ENCODE data around the gene CALU. TPM values are rescaled to one million over a fixed set of nuclear protein-coding genes. Genes with fewer than 3 reads are reported as not detected.

CALU gene
- total RNA-seq, 1 experiment from 2014 or later, result 169 TPM

DNA sequence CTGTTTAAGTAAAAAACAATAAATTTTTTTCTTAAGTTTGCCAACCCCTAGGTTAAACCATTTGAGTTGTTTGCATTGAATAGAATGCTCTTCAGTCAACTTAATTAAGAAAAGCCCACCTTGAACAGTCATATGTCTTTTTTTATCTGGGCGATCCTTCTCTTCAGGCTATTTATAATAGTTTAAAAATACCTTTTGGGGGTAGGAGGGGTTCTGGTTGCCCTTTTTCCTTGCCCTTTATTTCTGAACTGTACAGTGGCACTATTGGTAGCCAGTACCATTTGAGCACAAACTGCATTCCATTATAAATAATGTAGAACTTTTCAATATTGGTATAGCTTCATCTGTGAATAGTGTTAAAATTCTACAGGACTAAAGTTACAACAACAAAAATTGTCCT, 13.1 kb downstream of the CALU start:
- H3K79me2 ChIP-seq (ENCODE audit: low read length), result peaks cover 48% of the 10 kb centered on the region

DNA sequence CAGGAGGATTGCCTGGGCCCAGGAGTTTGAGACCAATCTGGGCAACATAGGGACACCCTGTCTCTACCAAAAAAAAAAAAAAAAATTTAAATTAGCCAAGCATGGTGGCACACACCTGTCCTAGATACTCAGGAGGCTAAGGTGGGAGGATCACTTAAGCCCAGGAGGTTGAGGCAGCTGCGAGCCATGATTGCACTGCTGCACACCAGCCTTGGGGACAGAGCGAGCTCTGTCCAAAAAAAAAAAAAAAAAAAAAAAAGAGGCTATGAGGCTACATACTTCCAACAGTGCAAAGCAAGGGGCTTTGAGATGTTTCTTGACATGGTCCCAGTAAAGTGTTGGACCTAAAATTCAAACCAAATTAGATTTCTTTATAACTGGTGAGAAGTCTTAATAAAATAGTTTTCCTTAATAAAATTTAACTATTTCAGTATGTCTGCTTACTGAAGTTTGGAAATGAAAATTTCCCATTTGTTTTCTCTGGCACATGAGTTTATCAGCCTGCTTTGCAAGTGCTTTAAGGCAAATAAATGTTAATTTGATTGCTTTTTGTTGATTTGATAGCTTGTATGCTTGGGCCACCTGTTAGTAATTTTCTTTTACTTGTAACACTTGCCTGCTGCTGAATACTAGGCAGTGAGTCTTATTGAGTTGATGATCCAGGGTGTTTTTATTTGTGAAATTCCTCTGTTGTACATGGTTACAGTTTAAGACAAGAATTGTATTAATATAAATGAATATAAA, 16.1 kb downstream of the CALU start:
- Histone ChIP-seq H4K20me1 (ENCODE audit: low read length) (no peaks in the 10 kb centered on the region; the same call in 1 of the 2 replicates), H3K27me3 (ENCODE audit: low read length) (no peaks in the 10 kb centered on the region), H3F3A (ENCODE audit: low read length, unreplicated experiment) (no peaks in the 10 kb centered on the region), H3K4me2 (ENCODE audit: low read length) (no peak overlapping the region), H3K27ac (ENCODE audit: low read length) (no peak overlapping the region), H3K9me3 (ENCODE audit: low read length) (no peaks in the 10 kb centered on the region), H3K4me3 (ENCODE audit: low read length) (no peak overlapping the region), H3K79me2 (ENCODE audit: low read length) (peaks cover 23% of the 10 kb centered on the region), H3K9me2 (replicated peaks; ENCODE audit: low read length) (no peaks in the 10 kb centered on the region), H2AFZ (ENCODE audit: low read length) (no peak overlapping the region), H3K9ac (ENCODE audit: low read length) (no peak overlapping the region), H3K36me3 (ENCODE audit: low read depth, low read length) (peaks cover 53% of the 10 kb centered on the region), H3K4me1 (ENCODE audit: insufficient read depth, low read length) (no peaks in the 10 kb centered on the region)
- TF ChIP-seq EZH2 (IDR thresholded peaks at IDR 0.05; ENCODE audit: low read length, unreplicated experiment) (no peak), EZH2phosphoT487 (IDR thresholded peaks at IDR 0.05; ENCODE audit: borderline replicate concordance, low read length) (no peak)
- TF ChIP-seq, protein P1, sequence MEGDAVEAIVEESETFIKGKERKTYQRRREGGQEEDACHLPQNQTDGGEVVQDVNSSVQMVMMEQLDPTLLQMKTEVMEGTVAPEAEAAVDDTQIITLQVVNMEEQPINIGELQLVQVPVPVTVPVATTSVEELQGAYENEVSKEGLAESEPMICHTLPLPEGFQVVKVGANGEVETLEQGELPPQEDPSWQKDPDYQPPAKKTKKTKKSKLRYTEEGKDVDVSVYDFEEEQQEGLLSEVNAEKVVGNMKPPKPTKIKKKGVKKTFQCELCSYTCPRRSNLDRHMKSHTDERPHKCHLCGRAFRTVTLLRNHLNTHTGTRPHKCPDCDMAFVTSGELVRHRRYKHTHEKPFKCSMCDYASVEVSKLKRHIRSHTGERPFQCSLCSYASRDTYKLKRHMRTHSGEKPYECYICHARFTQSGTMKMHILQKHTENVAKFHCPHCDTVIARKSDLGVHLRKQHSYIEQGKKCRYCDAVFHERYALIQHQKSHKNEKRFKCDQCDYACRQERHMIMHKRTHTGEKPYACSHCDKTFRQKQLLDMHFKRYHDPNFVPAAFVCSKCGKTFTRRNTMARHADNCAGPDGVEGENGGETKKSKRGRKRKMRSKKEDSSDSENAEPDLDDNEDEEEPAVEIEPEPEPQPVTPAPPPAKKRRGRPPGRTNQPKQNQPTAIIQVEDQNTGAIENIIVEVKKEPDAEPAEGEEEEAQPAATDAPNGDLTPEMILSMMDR (conservative IDR thresholded peaks at IDR 0.05; ENCODE audit: low read depth, low read length), result no peak
- ChIA-PET POLR2A (ENCODE audit: unreplicated experiment) (no interaction called here), CTCF (no interaction called here)
- DNase-seq (no peak), ATAC-seq (no peak)
- BruUV-seq (replicated peaks), result no TSS peak
- intact Hi-C loops (cut with micrococcal nuclease), result no loop called here

More for the DNA sequence above, 13.1 kb downstream of the CALU start:
- Histone ChIP-seq H3K9me3 (ENCODE audit: low read length) (no peaks in the 10 kb centered on the region), H3K4me2 (ENCODE audit: low read length) (no peak overlapping the region), H3K4me3 (ENCODE audit: low read length) (no peak overlapping the region), H3K27ac (ENCODE audit: low read length) (no peak overlapping the region), H3K36me3 (ENCODE audit: low read depth, low read length) (peaks cover 63% of the 10 kb centered on the region), H2AFZ (ENCODE audit: low read length) (no peak overlapping the region), H3K9ac (ENCODE audit: low read length) (no peak overlapping the region), H3K27me3 (ENCODE audit: low read length) (no peaks in the 10 kb centered on the region), H3F3A (ENCODE audit: low read length, unreplicated experiment) (no peaks in the 10 kb centered on the region), H3K9me2 (replicated peaks; ENCODE audit: low read length) (no peaks in the 10 kb centered on the region), H4K20me1 (ENCODE audit: low read length) (peaks cover 19% of the 10 kb centered on the region), H3K4me1 (ENCODE audit: insufficient read depth, low read length) (no peaks in the 10 kb centered on the region)
- TF ChIP-seq EZH2phosphoT487 (IDR thresholded peaks at IDR 0.05; ENCODE audit: borderline replicate concordance, low read length), result no peak
- TF ChIP-seq, protein P1 (conservative IDR thresholded peaks at IDR 0.05; ENCODE audit: low read depth, low read length), result no peak
- no peak for TF ChIP-seq EZH2 (IDR thresholded peaks at IDR 0.05; ENCODE audit: low read length, unreplicated experiment)
- BruUV-seq (replicated peaks), result no TSS peak
- ChIA-PET CTCF (no interaction called here), POLR2A (ENCODE audit: unreplicated experiment) (no interaction called here)
- DNase-seq, result no peak
- intact Hi-C loops (cut with micrococcal nuclease), result no loop called here
- no peak for ATAC-seq

DNA sequence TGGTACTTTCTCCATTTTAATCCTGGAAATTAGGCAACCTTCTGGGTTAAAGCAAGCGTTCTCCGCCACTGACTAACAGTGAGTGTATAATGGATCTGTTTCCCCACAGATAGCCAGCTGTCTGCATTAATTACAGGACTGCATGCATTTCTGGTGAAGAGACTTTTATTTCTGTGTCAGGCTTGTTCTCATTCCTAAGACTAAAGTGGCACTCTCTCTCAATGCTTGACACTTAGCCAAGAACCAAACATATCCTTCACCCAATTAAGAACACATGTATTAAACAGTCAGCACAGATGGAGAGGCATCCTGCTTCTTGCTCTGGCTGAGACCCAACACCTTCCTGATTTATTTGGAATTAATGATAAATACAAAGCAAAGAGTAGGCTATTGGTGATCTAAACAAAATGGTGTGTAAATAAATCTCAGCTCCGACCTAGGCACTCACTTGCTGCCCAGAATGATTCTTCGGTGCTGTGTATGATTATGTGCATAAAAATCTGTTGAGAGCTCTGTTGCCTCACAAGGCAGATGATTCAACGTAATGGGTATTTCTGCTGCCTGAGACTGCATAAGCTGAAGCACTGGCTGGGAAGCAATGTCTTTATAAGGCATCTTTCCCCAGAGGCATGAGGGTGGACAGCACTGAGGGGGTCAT, 16.8 kb downstream of the CALU start:
- Histone ChIP-seq H3K27me3 (ENCODE audit: low read length) (no peaks in the 10 kb centered on the region), H3K27ac (ENCODE audit: low read length) (no peak overlapping the region), H3K9me3 (ENCODE audit: low read length) (no peaks in the 10 kb centered on the region), H3F3A (ENCODE audit: low read length, unreplicated experiment) (no peaks in the 10 kb centered on the region), H3K4me2 (ENCODE audit: low read length) (no peak overlapping the region), H3K9ac (ENCODE audit: low read length) (no peak overlapping the region), H3K4me1 (ENCODE audit: insufficient read depth, low read length) (no peaks in the 10 kb centered on the region), H3K4me3 (ENCODE audit: low read length) (no peak overlapping the region), H3K9me2 (replicated peaks; ENCODE audit: low read length) (no peaks in the 10 kb centered on the region), H2AFZ (ENCODE audit: low read length) (no peak overlapping the region), H3K36me3 (ENCODE audit: low read depth, low read length) (peaks cover 48% of the 10 kb centered on the region), H4K20me1 (ENCODE audit: low read length) (no peaks in the 10 kb centered on the region; the same call in 1 of the 2 replicates), H3K79me2 (ENCODE audit: low read length) (peaks cover 19% of the 10 kb centered on the region)
- intact Hi-C loops (cut with micrococcal nuclease), result no loop called here
- no peak for DNase-seq
- ATAC-seq, result no peak
- ChIA-PET POLR2A (ENCODE audit: unreplicated experiment) (no interaction called here), CTCF (no interaction called here)
- no TSS peak for BruUV-seq (replicated peaks)
- TF ChIP-seq, protein P1 (conservative IDR thresholded peaks at IDR 0.05; ENCODE audit: low read depth, low read length), result no peak
- no peak for TF ChIP-seq EZH2 (IDR thresholded peaks at IDR 0.05; ENCODE audit: low read length, unreplicated experiment)
- TF ChIP-seq EZH2phosphoT487 (IDR thresholded peaks at IDR 0.05; ENCODE audit: borderline replicate concordance, low read length), result no peak

All from PC-3 (cell line).